ENCODE data around the gene ZMAT3. TPM values are rescaled to one million over a fixed set of nuclear protein-coding genes. Genes with fewer than 3 reads are reported as not detected.

The ZMAT3 gene
- total and polyA plus RNA-seq, 2 of the 4 experiments (the other 2 are of a cell fraction), result 11.7 to 14.3 TPM

DNA sequence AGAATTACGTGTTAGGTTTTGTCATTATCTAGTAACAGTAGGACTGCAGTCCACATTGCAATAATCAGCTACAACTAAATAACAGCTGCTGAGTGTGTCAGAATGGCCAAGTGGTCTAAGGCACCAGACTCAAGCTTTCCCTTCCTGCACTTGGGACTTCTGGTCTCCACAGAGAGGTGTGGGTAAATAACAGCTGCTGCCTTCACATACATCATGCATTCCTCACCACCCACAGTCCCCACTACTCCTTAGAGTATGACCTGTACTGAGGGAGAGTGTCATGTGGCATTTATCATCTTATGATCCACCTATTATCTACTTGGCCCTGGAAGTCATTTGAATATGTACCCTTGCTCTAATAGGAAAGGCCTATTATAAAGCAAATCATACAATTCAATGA lies 22.2 kb upstream of the ZMAT3 start (continued):
- no peak for TF ChIP-seq RCOR1 (IDR thresholded peaks at IDR 0.05; ENCODE audit: insufficient replicate concordance, low read length)
- TF ChIP-seq RFX5 (IDR thresholded peaks at IDR 0.05; ENCODE audit: low read depth, low read length), result no peak
- TF ChIP-seq POLR2A (IDR thresholded peaks at IDR 0.05; ENCODE audit: low read depth, low read length), result no peak
- no peak for TF ChIP-seq BHLHE40 (IDR thresholded peaks at IDR 0.05; ENCODE audit: low read depth, low read length)
- no peak for TF ChIP-seq FOS (IDR thresholded peaks at IDR 0.05; ENCODE audit: low read depth, low read length)
- TF ChIP-seq MAFK (IDR thresholded peaks at IDR 0.05; ENCODE audit: low read depth, low read length), result no peak

DNA sequence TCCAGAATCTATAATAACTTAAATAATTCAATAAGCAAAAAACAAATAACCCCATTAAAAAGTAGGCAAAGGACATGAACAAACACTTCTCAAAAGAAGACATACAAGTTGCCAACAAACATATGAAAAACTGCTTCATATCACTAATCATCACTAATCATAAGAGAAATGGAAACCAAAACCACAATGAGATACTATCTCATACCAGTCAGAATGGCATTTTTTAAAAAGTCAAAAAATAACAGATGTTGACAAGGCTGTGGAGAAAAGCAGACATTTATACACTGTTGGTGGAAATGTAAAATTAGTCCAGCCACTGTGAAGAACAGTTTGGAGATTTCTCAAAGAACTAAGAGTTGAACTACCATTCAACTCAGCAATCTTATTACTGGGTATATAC lies 19.5 kb upstream of the ZMAT3 start:
- DNase-seq (no peak), ATAC-seq (ENCODE audit: low read depth) (no peak)
- no peak overlapping the region for H4K8ac ChIP-seq (ENCODE audit: low read depth in 2 of 2, low read length in 2 of 2)
- no peak overlapping the region for H2BK120ac ChIP-seq (ENCODE audit: low read depth, low read length)
- no peak overlapping the region for H3K23ac ChIP-seq (ENCODE audit: low read depth, low read length)
- H3K9me3 ChIP-seq (ENCODE audit: control insufficient read depth, insufficient read depth, low read length), result no peaks in the 10 kb centered on the region
- H3K4me1 ChIP-seq (ENCODE audit: control insufficient read depth, insufficient read depth, low read length), result no peaks in the 10 kb centered on the region
- H2BK15ac ChIP-seq (ENCODE audit: low read depth, low read length), result no peak overlapping the region
- H3K9me1 ChIP-seq (ENCODE audit: insufficient read depth, low read length), result no peaks in the 10 kb centered on the region
- BruUV-seq (replicated peaks), result no TSS peak
- no peak overlapping the region for H3K4ac ChIP-seq (ENCODE audit: low read depth, low read length)
- H3K27me3 ChIP-seq (ENCODE audit: control insufficient read depth, insufficient read depth, low read length), result no peaks in the 10 kb centered on the region
- no peak overlapping the region for H2AK5ac ChIP-seq (ENCODE audit: low read depth, low read length)
- CTCF ChIA-PET, result no interaction called here
- in situ Hi-C loops (cut with MboI; ENCODE audit: low sequenced_read_pairs), result no loop called here
- no peak overlapping the region for H4K91ac ChIP-seq (ENCODE audit: insufficient read depth, low read depth, low read length)
- H3K9ac ChIP-seq (ENCODE audit: low read depth, low read length), result no peak overlapping the region
- no peak overlapping the region for H3K18ac ChIP-seq (ENCODE audit: low read depth, low read length)
- H3K36me3 ChIP-seq (ENCODE audit: control insufficient read depth, insufficient read depth, low read length), result no peaks in the 10 kb centered on the region
- no peak overlapping the region for H3K56ac ChIP-seq (ENCODE audit: extremely low read depth, insufficient read depth, low read length)
- no peak overlapping the region for H3K4me2 ChIP-seq (ENCODE audit: low read depth, low read length)
- H4K20me1 ChIP-seq (ENCODE audit: insufficient read depth, low read length), result no peaks in the 10 kb centered on the region
- no peak overlapping the region for H2AFZ ChIP-seq (replicated peaks; ENCODE audit: low read length, poor library complexity)
- H3K27ac ChIP-seq (ENCODE audit: insufficient read depth, low read length), result no peak overlapping the region
- no peak overlapping the region for H3K14ac ChIP-seq (replicated peaks; ENCODE audit: low read depth, low read length)
- no peaks in the 10 kb centered on the region for H3K79me1 ChIP-seq (ENCODE audit: low read depth in 1 of 2, low read length in 2 of 2)
- dilution Hi-C loops (cut with HindIII; ENCODE audit: low sequenced_read_pairs, unreplicated experiment), result no loop called here
- no peak overlapping the region for H2BK20ac ChIP-seq (ENCODE audit: low read depth, low read length)
- no peak for TF ChIP-seq MAZ (IDR thresholded peaks at IDR 0.05; ENCODE audit: borderline replicate concordance, low read depth, low read length)
- no peak for TF ChIP-seq USF2 (IDR thresholded peaks at IDR 0.05; ENCODE audit: low read depth, low read length)
- TF ChIP-seq POLR2A (IDR thresholded peaks at IDR 0.05; ENCODE audit: low read depth, low read length), result no peak
- TF ChIP-seq RCOR1 (IDR thresholded peaks at IDR 0.05; ENCODE audit: insufficient replicate concordance, low read length), result no peak
- TF ChIP-seq RAD21 (IDR thresholded peaks at IDR 0.05; ENCODE audit: low read length), result no peak
- POLR2A ChIA-PET (ENCODE audit: unreplicated experiment), result no interaction called here
- H2BK5ac ChIP-seq (ENCODE audit: low read depth, low read length, poor library complexity, severe bottlenecking), result no peak overlapping the region
- H4K5ac ChIP-seq (ENCODE audit: low read depth, low read length), result no peak overlapping the region
- H2AK9ac ChIP-seq (replicated peaks; ENCODE audit: low read depth, low read length, poor library complexity), result no peak overlapping the region
- H3K4me3 ChIP-seq (ENCODE audit: insufficient read depth, low read depth, low read length), result no peak overlapping the region
- intact Hi-C loops (cut with micrococcal nuclease), result no loop called here

Data from IMR-90 (cell line).